Naive thymus-derived CD8-positive, alpha-beta T cell (primary cell): ENCODE results near the gene KDM4C. TPM values are rescaled to one million over a fixed set of nuclear protein-coding genes. Genes with fewer than 3 reads are reported as not detected.

ENCODE experiments used
- ATAC-seq, 2 donors: fragments of 150-1000 bp; cut with Tn5 transposase in 1 of 2; sonication (Bioruptor Pico), chemical (Tn5 transposase) in 1 of 2; 1 replicate in 1 of 2; 2 replicates in 1 of 2; pipeline ENCODE4 v1.10.0; 2021; ENCODE audit warnings: mild to moderate bottlenecking in 2 of 2, moderate library complexity in 2 of 2
- POLR2A ChIA-PET: fragments of 350-600 bp; sonication (Branson Sonifier 250); formaldehyde crosslinking; loops from one replicate; lab custom pipeline; 2021; ENCODE audit warnings: antibody characterized with exemption; lab: Charles Lee
- DNase-seq, 10 donors: peaks; one replicate each; pipeline versions ENCODE4 v3.0.0 to v3.0.0-alpha.2; 2020 to 2022
- H3K27ac Mint-ChIP-seq, 10 donors: one replicate each; pipeline ENCODE4 v1.8.0; 2020 to 2022; ENCODE audit warnings: mild to moderate bottlenecking in 10 of 10, mixed read lengths in 10 of 10, moderate library complexity in 4 of 10, inconsistent platforms in 1 of 10
- H3K27me3 Mint-ChIP-seq, 5 donors: one replicate each; pipeline ENCODE4 v1.8.0; 2021 to 2022; ENCODE audit warnings: mixed read lengths in 5 of 5
- H3K36me3 Mint-ChIP-seq, 3 donors: one replicate each; pipeline ENCODE4 v1.8.0; 2020 to 2022; ENCODE audit warnings: mixed read lengths in 3 of 3, mild to moderate bottlenecking in 2 of 3, inconsistent platforms in 1 of 3
- H3K4me1 Mint-ChIP-seq, 4 donors: one replicate each; pipeline ENCODE4 v1.8.0; 2021 to 2022; ENCODE audit warnings: mixed read lengths in 4 of 4
- H3K4me3 Mint-ChIP-seq, 10 donors: one replicate each; pipeline ENCODE4 v1.8.0; 2020 to 2022; ENCODE audit warnings: mild to moderate bottlenecking in 10 of 10, mixed read lengths in 10 of 10, moderate library complexity in 6 of 10, inconsistent platforms in 1 of 10
- H3K9me3 Mint-ChIP-seq, 9 donors: one replicate each; pipeline ENCODE4 v1.8.0; 2020 to 2022; ENCODE audit warnings: mixed read lengths in 9 of 9, mild to moderate bottlenecking in 3 of 9, inconsistent platforms in 1 of 9, moderate library complexity in 1 of 9
- polyA plus RNA-seq, 3 donors: library from polyadenylated mRNA; unstranded; fragments of 300-500 nt; fragmentation: Illumina TruSeq; gene quantifications; one replicate each; pipeline ENCODE4 v1.2.3, GENCODE V29; 2021
- total RNA-seq, 8 experiments: library from RNA in 2 of 8; stranded (reverse) in 2 of 8; gene quantifications; one replicate each; pipeline ENCODE4 v1.2.3 and lab custom pipeline; 2021 to 2026

KDM4C gene
- total and polyA plus RNA-seq, 5 experiments from 2014 or later: 27.5 to 83.6 (median 27.8) TPM

- no peak for ATAC-seq
- Mint-ChIP-seq H3K27ac (peak overlapping the region in 3 of 10 donors; percentile 14 to 68 (median 15)), H3K27me3 (no peaks in the 10 kb centered on the region), H3K36me3 (peaks cover 5 to 70% (median 26%) of the 10 kb centered on the region in 3 donors), H3K4me1 (peaks cover 30 to 70% (median 66%) of the 10 kb centered on the region in 4 donors), H3K9me3 (no peaks in the 10 kb centered on the region), H3K4me3 (no peak overlapping the region)
- POLR2A ChIA-PET: no interaction called here
- DNase-seq: no peak
Measured at GRCh38 chr9:6897207-6897822, 139.5 kb downstream of the KDM4C start.

GRCh38 chr9:6897898-6898302 is 140.1 kb downstream of the KDM4C start:
- Mint-ChIP-seq H3K4me3 (no peak overlapping the region), H3K4me1 (peaks cover 33 to 75% (median 69%) of the 10 kb centered on the region in 4 donors), H3K36me3 (peaks cover 5 to 74% (median 26%) of the 10 kb centered on the region in 3 donors), H3K27me3 (no peaks in the 10 kb centered on the region), H3K27ac (peak overlapping the region in 2 of 10 donors; percentile 49 to 69), H3K9me3 (no peaks in the 10 kb centered on the region)
- DNase-seq (no peak), ATAC-seq (no peak)
- POLR2A ChIA-PET: no interaction called here

- Mint-ChIP-seq H3K27ac (peak overlapping the region in 3 of 10 donors; percentile 34 to 41 (median 36)), H3K4me3 (no peak overlapping the region), H3K36me3 (peaks cover 0 to 68% (median 19%) of the 10 kb centered on the region in 3 donors), H3K9me3 (no peaks in the 10 kb centered on the region), H3K27me3 (no peaks in the 10 kb centered on the region), H3K4me1 (peaks cover 28 to 62% (median 56%) of the 10 kb centered on the region in 4 donors)
- DNase-seq (no peak), ATAC-seq (no peak)
- POLR2A ChIA-PET: interaction anchor here (0.5 kb wide), 1 partner anchor 824 kb away, joined by 3 read pairs; no protein-coding TSS in a partner anchor
Measured at GRCh38 chr9:6899274-6899673, 141.5 kb downstream of the KDM4C start.

- Mint-ChIP-seq H3K27me3 (no peaks in the 10 kb centered on the region), H3K36me3 (peaks cover 0 to 67% (median 15%) of the 10 kb centered on the region in 3 donors), H3K4me3 (no peak overlapping the region), H3K9me3 (no peaks in the 10 kb centered on the region), H3K27ac (peak overlapping the region in 6 of 10 donors; percentile 0 to 31 (median 20)), H3K4me1 (peaks cover 28 to 53% (median 51%) of the 10 kb centered on the region in 4 donors)
- peak in 1 of 2 donors; percentile 40 for ATAC-seq
- POLR2A ChIA-PET: no interaction called here
- DNase-seq: peak in 1 of 10 donors; percentile 5
Measured at GRCh38 chr9:6900440-6900883, 142.7 kb downstream of the KDM4C start.

- peaks cover 28 to 53% (median 51%) of the 10 kb centered on the region in 4 donors for H3K4me1 Mint-ChIP-seq
- no peaks in the 10 kb centered on the region for H3K9me3 Mint-ChIP-seq
- peak overlapping the region in 2 of 10 donors; percentile 4 to 12 for H3K4me3 Mint-ChIP-seq
- DNase-seq: no peak
- peak in 1 of 2 donors; percentile 45 for ATAC-seq
- H3K27ac Mint-ChIP-seq: peak overlapping the region in 8 of 10 donors; percentile 0 to 72 (median 38)
- H3K27me3 Mint-ChIP-seq: no peaks in the 10 kb centered on the region
- POLR2A ChIA-PET: no interaction called here
- peaks cover 0 to 64% (median 14%) of the 10 kb centered on the region in 3 donors for H3K36me3 Mint-ChIP-seq
Measured at GRCh38 chr9:6901180-6901579, 143.4 kb downstream of the KDM4C start.

- POLR2A ChIA-PET: no interaction called here
- Mint-ChIP-seq H3K27me3 (no peaks in the 10 kb centered on the region), H3K36me3 (peaks cover 0 to 55% (median 10%) of the 10 kb centered on the region in 3 donors), H3K27ac (peak overlapping the region in 4 of 10 donors; percentile 22 to 60 (median 38)), H3K9me3 (no peaks in the 10 kb centered on the region), H3K4me3 (no peak overlapping the region), H3K4me1 (peaks cover 21 to 47% (median 42%) of the 10 kb centered on the region in 4 donors)
- DNase-seq: no peak
- no peak for ATAC-seq
Measured at GRCh38 chr9:6902423-6902822, 144.7 kb downstream of the KDM4C start.

GRCh38 chr9:6904371-6904770 is 146.6 kb downstream of the KDM4C start:
- Mint-ChIP-seq H3K9me3 (no peaks in the 10 kb centered on the region), H3K27ac (no peak overlapping the region)

GRCh38 chr9:6905850-6906375 is 148.1 kb downstream of the KDM4C start:
- peaks cover 0 to 29% (median under 1%) of the 10 kb centered on the region in 3 donors for H3K36me3 Mint-ChIP-seq

More at GRCh38 chr9:6904371-6904770, 146.6 kb downstream of the KDM4C start:
- Mint-ChIP-seq H3K36me3 (peaks cover 0 to 39% (median 5%) of the 10 kb centered on the region in 3 donors), H3K4me3 (no peak overlapping the region), H3K4me1 (peaks cover 17 to 38% (median 32%) of the 10 kb centered on the region in 4 donors), H3K27me3 (no peaks in the 10 kb centered on the region)
- DNase-seq (no peak), ATAC-seq (no peak)
- POLR2A ChIA-PET: interaction anchor here (0.5 to 0.7 kb wide), 2 partner anchors 16 to 147 kb away, joined by 3 to 4 read pairs; no protein-coding TSS in a partner anchor

GRCh38 chr9:6907772-6908381 is 150.1 kb downstream of the KDM4C start:
- no peak for DNase-seq
- H3K4me1 Mint-ChIP-seq: peaks cover 13 to 23% (median 23%) of the 10 kb centered on the region in 4 donors
- no peaks in the 10 kb centered on the region for H3K27me3 Mint-ChIP-seq
- POLR2A ChIA-PET: no interaction called here
- peak overlapping the region in 1 of 10 donors; percentile 77 for H3K27ac Mint-ChIP-seq
- ATAC-seq: no peak
- H3K9me3 Mint-ChIP-seq: no peaks in the 10 kb centered on the region
- no peak overlapping the region for H3K4me3 Mint-ChIP-seq
- peaks cover 0 to 18% (median 0%) of the 10 kb centered on the region in 3 donors for H3K36me3 Mint-ChIP-seq

More at GRCh38 chr9:6905850-6906375, 148.1 kb downstream of the KDM4C start:
- Mint-ChIP-seq H3K4me1 (peaks cover 13 to 28% (median 24%) of the 10 kb centered on the region in 4 donors), H3K9me3 (no peaks in the 10 kb centered on the region), H3K27ac (peak overlapping the region in 1 of 10 donors; percentile 9), H3K27me3 (no peaks in the 10 kb centered on the region), H3K4me3 (no peak overlapping the region)
- POLR2A ChIA-PET: no interaction called here
- DNase-seq (no peak), ATAC-seq (no peak)

- Mint-ChIP-seq H3K4me3 (no peak overlapping the region), H3K27ac (peak overlapping the region in 5 of 10 donors; percentile 11 to 57 (median 23)), H3K36me3 (peaks cover 0 to 17% (median 0%) of the 10 kb centered on the region in 3 donors), H3K9me3 (no peaks in the 10 kb centered on the region), H3K4me1 (peaks cover 14 to 30% (median 26%) of the 10 kb centered on the region in 4 donors), H3K27me3 (no peaks in the 10 kb centered on the region)
- DNase-seq: no peak
- ATAC-seq: no peak
- POLR2A ChIA-PET: no interaction called here
Measured at GRCh38 chr9:6909181-6909580, 151.4 kb downstream of the KDM4C start.

- H3K9me3 Mint-ChIP-seq: no peaks in the 10 kb centered on the region
- no peak overlapping the region for H3K4me3 Mint-ChIP-seq
- H3K4me1 Mint-ChIP-seq: peaks cover 14 to 30% (median 26%) of the 10 kb centered on the region in 4 donors
- DNase-seq (no peak), ATAC-seq (no peak)
- no peaks in the 10 kb centered on the region for H3K27me3 Mint-ChIP-seq
- POLR2A ChIA-PET: no interaction called here
- peak overlapping the region in 2 of 10 donors; percentile 26 to 43 for H3K27ac Mint-ChIP-seq
- H3K36me3 Mint-ChIP-seq: peaks cover 0 to 11% (median 0%) of the 10 kb centered on the region in 3 donors
Measured at GRCh38 chr9:6910032-6910431, 152.3 kb downstream of the KDM4C start.

- Mint-ChIP-seq H3K9me3 (no peaks in the 10 kb centered on the region), H3K27me3 (no peaks in the 10 kb centered on the region), H3K4me3 (no peak overlapping the region), H3K4me1 (peaks cover 14 to 30% (median 25%) of the 10 kb centered on the region in 4 donors), H3K36me3 (peaks cover 0 to 6% (median 0%) of the 10 kb centered on the region in 3 donors), H3K27ac (peak overlapping the region in 2 of 10 donors; percentile 1 to 43)
- no peak for DNase-seq
- no peak for ATAC-seq
- POLR2A ChIA-PET: no interaction called here
Measured at GRCh38 chr9:6910497-6910896, 152.7 kb downstream of the KDM4C start.
